HUES48 (cell line): ENCODE results near the gene DYNC2LI1.

Experiments
- H3K27ac ChIP-seq: one replicate; pipeline ENCODE4 v1.7.0; 2013; ENCODE audit warnings: low read depth, low read length, inconsistent platforms
- H3K27me3 ChIP-seq: 2 replicates; pipeline ENCODE4 v1.6.1; 2013; ENCODE audit warnings: mild to moderate bottlenecking, low read length; ENCODE audit not compliant: control insufficient read depth, insufficient read depth
- H3K36me3 ChIP-seq: 2 replicates; pipeline ENCODE4 v1.6.1; 2013; ENCODE audit warnings: low read length; ENCODE audit not compliant: control insufficient read depth, insufficient read depth
- H3K4me1 ChIP-seq: 2 replicates; pipeline ENCODE4 v1.6.1; 2013; ENCODE audit warnings: mild to moderate bottlenecking, low read length; ENCODE audit not compliant: control insufficient read depth, insufficient read depth
- H3K4me3 ChIP-seq: 2 replicates; pipeline ENCODE4 v1.5.1; 2013; ENCODE audit warnings: mild to moderate bottlenecking, low read depth, low read length
- H3K9ac ChIP-seq: 2 replicates; pipeline ENCODE4 v1.6.1; 2013; ENCODE audit warnings: mild to moderate bottlenecking, low read depth, low read length, moderate library complexity
- H3K9me3 ChIP-seq: 2 replicates; pipeline ENCODE4 v1.6.1; 2013; ENCODE audit warnings: low read length; ENCODE audit not compliant: control insufficient read depth, insufficient read depth

Gene DYNC2LI1

GRCh38 chr2:43818761-43819160 lies 44.9 kb downstream of the DYNC2LI1 start:
- no peak overlapping the region for H3K9ac ChIP-seq
- no peaks in the 10 kb centered on the region for H3K36me3 ChIP-seq
- no peaks in the 10 kb centered on the region for H3K27me3 ChIP-seq
- H3K4me1 ChIP-seq = no peaks in the 10 kb centered on the region
- no peak overlapping the region for H3K27ac ChIP-seq
- H3K9me3 ChIP-seq = no peaks in the 10 kb centered on the region
- H3K4me3 ChIP-seq = no peak overlapping the region

DNA sequence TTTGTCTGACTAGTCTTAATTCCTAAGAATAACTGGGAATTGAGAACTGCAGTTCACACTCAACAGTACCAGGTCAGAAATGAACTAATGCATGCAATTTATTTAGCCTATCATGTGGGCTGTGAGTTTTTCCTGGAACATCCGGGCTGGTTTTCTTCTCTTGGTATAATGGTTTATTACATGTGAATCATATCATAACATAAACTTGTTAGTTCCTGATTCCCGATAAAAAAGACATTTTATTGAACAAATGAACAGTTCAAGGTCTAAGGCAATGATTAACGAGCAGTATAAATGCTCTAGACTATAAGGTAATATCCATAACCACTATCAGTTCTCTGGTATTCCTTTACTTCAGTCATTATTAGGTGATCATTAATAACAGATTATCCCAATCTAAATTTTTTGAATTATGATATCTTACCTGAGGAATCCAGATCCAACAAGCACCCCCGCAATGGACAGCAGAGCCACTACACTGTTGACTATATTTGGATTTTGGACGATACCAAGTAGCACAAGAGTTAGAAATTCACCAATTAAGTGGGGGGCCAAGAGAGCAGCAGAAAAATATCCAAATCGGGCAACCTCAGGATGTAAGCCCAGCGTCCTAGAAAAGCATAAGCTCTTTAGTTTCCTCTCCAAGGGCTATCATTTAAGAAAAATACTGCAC lies 45.8 kb downstream of the DYNC2LI1 start:
- Histone ChIP-seq H3K36me3 (no peaks in the 10 kb centered on the region), H3K27me3 (no peaks in the 10 kb centered on the region), H3K27ac (no peak overlapping the region), H3K9ac (no peak overlapping the region), H3K4me3 (no peak overlapping the region), H3K4me1 (no peaks in the 10 kb centered on the region), H3K9me3 (no peaks in the 10 kb centered on the region)

GRCh38 chr2:43822839-43823238 lies 49.0 kb downstream of the DYNC2LI1 start:
- Histone ChIP-seq H3K27me3 (no peaks in the 10 kb centered on the region), H3K36me3 (no peaks in the 10 kb centered on the region), H3K4me1 (no peaks in the 10 kb centered on the region), H3K9me3 (no peaks in the 10 kb centered on the region), H3K4me3 (no peak overlapping the region), H3K9ac (no peak overlapping the region), H3K27ac (no peak overlapping the region)

- H3K27me3 ChIP-seq = no peaks in the 10 kb centered on the region
- no peak overlapping the region for H3K9ac ChIP-seq
- H3K4me3 ChIP-seq = no peak overlapping the region
- no peaks in the 10 kb centered on the region for H3K36me3 ChIP-seq
- H3K4me1 ChIP-seq = no peaks in the 10 kb centered on the region
- H3K27ac ChIP-seq = no peak overlapping the region
- H3K9me3 ChIP-seq = no peaks in the 10 kb centered on the region
Observed at GRCh38 chr2:43823751-43824150, 49.9 kb downstream of the DYNC2LI1 start.

DNA sequence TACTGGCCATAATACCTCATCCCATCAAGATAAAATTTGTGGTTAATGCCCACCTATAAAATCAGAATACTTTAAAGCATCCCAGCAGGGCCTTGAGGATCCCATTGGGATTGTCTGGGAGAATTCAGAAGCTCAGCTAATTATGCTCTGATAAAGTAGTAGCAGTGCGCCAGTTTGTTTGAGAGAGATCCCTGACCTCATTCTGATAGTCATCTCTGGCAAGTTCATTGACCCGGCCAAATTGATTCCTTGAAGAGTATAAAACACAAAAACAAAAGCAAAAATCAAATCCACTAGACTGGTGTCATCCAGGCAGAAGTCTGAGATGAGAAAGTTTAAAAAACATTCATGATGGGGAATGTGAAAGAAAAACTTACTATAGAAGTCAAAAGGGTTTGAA lies 50.7 kb downstream of the DYNC2LI1 start:
- H3K27me3 ChIP-seq = no peaks in the 10 kb centered on the region
- H3K27ac ChIP-seq = no peak overlapping the region
- no peaks in the 10 kb centered on the region for H3K4me1 ChIP-seq
- no peaks in the 10 kb centered on the region for H3K9me3 ChIP-seq
- no peaks in the 10 kb centered on the region for H3K36me3 ChIP-seq
- no peak overlapping the region for H3K9ac ChIP-seq
- H3K4me3 ChIP-seq = no peak overlapping the region

DNA sequence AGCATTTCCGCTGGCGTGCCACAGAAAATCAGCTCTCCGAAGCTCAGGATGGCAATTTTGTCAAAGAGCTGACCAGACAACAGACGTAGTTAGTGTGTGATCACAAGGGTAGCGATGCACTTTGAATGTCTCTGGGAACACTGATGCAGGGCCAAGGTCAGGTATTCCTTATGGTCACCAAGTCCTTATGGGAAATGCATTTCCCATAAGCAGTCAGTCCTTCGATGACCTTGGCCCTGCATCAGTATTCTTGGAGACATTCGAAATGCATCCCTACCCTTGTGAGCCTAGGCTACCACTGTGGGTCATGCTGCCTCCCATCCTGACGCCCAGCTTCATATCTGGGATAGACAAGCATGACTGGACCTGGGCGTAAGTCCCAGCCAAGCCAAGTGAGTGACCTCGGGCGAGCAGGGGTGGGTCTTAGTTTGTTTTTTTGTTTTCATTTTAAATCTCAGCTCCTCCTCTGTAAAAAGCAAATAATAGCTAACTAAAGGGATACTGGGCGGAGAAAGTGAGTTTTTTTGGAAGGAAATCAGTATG lies 51.2 kb downstream of the DYNC2LI1 start:
- Histone ChIP-seq H3K27me3 (no peaks in the 10 kb centered on the region; the same call in 1 of the 2 replicates), H3K4me1 (no peaks in the 10 kb centered on the region), H3K36me3 (no peaks in the 10 kb centered on the region), H3K4me3 (no peak overlapping the region), H3K27ac (no peak overlapping the region), H3K9me3 (no peaks in the 10 kb centered on the region), H3K9ac (no peak overlapping the region)

GRCh38 chr2:43825841-43826240 lies 52.0 kb downstream of the DYNC2LI1 start:
- H3K27me3 ChIP-seq = peaks cover 8% of the 10 kb centered on the region
- H3K9ac ChIP-seq = no peak overlapping the region
- no peaks in the 10 kb centered on the region for H3K36me3 ChIP-seq
- H3K4me1 ChIP-seq = no peaks in the 10 kb centered on the region
- no peaks in the 10 kb centered on the region for H3K9me3 ChIP-seq
- H3K27ac ChIP-seq = no peak overlapping the region
- no peak overlapping the region for H3K4me3 ChIP-seq

- H3K4me3 ChIP-seq = no peak overlapping the region
- H3K9ac ChIP-seq = no peak overlapping the region
- no peak overlapping the region for H3K27ac ChIP-seq
- H3K4me1 ChIP-seq = no peaks in the 10 kb centered on the region
- no peaks in the 10 kb centered on the region for H3K36me3 ChIP-seq
- no peaks in the 10 kb centered on the region for H3K9me3 ChIP-seq
- H3K27me3 ChIP-seq = peaks cover 15% of the 10 kb centered on the region
Observed at GRCh38 chr2:43826305-43827250, 52.7 kb downstream of the DYNC2LI1 start.

DNA sequence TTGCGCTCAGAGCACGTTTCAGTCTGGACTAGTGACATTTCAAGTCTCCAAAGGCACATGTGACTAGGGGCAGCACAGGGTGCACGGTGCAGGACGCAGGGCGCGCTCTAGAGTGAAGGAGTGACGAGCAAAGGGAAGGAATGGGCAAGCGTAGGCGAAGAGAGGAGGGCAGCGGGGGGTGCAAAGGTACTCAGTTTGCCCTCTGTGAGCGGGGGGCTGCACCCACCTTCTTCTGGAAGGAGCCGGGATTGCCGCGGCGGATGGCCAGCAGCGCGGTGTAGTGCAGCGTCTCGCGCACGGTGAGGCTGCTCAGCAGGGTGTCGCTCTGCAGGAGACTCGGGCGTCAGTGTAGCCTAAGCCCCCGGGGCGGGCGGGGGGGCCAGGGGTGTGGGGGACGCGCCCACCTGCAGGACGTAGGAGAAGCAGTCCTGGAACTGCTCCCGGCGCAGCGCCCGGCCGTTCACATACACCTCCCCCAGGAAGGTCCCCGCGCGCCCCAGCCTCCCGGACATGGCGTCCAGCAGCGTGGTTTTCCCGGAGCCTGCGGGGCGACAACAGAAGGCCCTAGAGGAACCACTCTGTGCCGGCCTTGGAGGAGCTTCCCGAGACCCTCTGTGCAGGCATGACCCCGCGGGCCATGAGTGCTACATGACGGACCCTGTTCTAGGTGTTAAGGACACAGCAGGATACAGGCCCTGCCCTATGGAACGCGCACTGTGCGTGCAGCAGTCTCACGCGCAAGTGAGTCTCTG lies 57.9 kb downstream of the DYNC2LI1 start:
- H3K4me1 ChIP-seq = no peaks in the 10 kb centered on the region
- H3K27ac ChIP-seq = no peak overlapping the region
- no peaks in the 10 kb centered on the region for H3K36me3 ChIP-seq
- no peaks in the 10 kb centered on the region for H3K9me3 ChIP-seq
- H3K4me3 ChIP-seq = peak overlapping the region; percentile 55
- H3K9ac ChIP-seq = no peak overlapping the region; the same call in 1 of the 2 replicates
- H3K27me3 ChIP-seq = peaks cover 25% of the 10 kb centered on the region

DNA sequence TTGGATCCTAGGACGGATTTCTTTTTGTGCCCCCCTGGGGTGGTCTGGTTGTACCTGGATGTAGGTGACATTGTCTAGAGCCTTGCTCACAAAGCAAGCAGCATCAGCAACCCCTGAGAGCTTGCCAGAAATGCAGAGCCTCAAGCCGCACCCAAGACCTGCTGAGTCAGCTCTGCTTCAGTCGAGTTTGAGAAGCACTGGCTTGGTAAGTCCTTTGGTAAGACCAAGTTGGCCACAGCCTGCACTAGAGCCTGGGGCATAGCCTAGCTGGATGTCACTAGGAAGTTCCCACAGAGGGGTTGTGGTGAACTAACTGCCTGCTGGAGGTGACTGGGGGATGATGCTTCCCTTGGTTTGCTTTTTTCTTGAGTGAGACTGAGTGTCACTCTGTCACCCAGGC lies 58.6 kb downstream of the DYNC2LI1 start:
- Histone ChIP-seq H3K4me1 (no peaks in the 10 kb centered on the region), H3K9me3 (no peaks in the 10 kb centered on the region), H3K4me3 (peak overlapping the region; percentile 55), H3K36me3 (no peaks in the 10 kb centered on the region), H3K9ac (no peak overlapping the region), H3K27ac (no peak overlapping the region), H3K27me3 (peaks cover 25% of the 10 kb centered on the region)
